GM19324 (cell line): ENCODE results near the gene P3H4.

Experiments
- ATAC-seq: cut with Tn5 transposase; IDR thresholded peaks from one replicate; pipeline ENCODE4 v1.9.1; 2021; ENCODE audit warnings: mild to moderate bottlenecking, moderate library complexity; ENCODE audit not compliant: unreplicated experiment, low FRiP score

Gene P3H4

DNA sequence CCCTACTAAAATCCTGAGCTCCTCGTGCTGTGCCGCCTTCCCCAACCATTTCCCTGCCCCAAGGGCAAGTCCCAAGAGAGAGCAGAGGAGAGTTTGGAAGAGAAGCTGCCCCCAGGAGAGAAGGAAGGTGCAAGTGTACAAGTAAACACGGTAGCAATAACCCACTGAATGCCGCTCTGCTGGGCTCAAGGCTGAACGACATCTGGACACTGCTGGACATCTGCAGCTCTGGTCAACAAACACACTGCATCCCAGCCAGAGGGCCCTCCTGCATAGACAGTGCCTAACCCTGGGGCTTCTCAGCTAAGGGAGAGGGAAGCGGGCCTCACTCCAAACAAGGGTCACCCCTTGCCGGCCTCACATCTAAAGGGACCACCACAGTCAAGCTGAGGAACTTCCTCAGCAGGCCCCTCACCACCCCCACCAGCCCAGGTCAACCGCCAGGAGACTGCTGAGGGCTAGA is 38.0 kb downstream of the P3H4 start:
- no peak for ATAC-seq

DNA sequence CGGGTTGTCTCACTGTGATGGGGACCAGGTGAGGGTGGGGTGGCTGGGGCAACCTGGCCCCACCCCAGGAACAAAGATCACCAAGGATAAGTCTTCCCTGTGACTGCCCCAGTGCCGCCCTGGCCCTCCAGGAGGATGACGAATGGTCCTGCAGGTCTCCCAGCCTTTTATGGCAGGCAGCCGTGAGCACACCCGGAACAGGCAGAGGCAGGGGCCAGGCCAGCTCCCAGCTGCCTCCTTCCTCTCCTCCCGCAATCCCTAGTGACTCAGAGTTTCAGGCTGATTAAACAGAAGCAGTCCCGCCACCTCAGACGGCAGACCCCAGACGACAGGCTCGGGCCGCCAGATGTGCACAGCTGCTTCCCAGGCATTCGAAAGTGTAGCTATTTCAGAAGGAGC is 38.6 kb downstream of the P3H4 start:
- ATAC-seq: no peak

DNA sequence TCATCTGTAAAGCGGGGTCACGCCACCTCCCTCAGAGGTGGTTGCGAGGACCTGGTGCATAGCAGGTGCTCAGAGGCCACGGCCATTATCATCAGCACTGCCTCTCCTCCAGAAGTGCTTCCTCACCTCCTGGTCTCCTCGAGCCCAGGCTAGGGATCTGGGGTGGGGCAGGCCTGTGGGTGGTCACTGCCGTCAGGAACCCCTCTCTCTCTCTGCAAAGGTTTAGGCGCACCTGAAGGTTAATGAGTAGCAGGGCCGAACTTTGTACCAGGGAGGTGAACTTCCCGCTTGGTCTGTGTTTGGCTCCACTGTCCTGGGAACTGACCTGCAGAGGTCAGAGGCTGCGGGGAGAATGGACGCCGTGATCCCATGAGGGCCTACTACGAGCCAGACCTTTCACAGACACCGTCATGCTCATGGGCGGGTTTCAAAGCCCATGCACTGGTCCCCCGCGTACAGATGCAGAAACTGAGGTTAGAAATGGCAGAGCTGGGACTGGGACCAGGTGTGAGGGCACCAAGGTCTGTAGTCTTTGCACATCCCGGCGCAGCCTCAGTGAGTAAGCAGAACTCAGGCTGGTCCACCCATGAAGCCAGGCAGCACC is 39.1 kb downstream of the P3H4 start:
- no peak for ATAC-seq

DNA sequence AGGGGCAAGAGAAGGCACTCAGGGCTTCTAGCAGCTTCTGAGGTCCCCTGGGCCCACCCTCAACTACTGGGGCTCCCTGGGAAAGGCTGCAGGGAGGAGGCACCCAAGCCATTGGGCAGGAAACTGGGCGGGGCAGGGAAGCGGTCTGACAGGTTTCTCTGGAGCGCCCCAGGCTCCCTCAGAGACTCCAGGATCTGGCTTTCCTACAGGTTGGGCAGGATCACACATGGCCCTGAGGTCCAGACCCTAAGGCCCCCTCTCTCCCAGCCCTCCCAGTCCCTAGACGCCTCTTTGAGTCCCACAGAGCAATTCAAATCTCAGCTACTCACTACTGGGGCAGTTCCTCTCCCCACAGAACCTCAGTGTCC is 39.5 kb downstream of the P3H4 start:
- no peak for ATAC-seq

DNA sequence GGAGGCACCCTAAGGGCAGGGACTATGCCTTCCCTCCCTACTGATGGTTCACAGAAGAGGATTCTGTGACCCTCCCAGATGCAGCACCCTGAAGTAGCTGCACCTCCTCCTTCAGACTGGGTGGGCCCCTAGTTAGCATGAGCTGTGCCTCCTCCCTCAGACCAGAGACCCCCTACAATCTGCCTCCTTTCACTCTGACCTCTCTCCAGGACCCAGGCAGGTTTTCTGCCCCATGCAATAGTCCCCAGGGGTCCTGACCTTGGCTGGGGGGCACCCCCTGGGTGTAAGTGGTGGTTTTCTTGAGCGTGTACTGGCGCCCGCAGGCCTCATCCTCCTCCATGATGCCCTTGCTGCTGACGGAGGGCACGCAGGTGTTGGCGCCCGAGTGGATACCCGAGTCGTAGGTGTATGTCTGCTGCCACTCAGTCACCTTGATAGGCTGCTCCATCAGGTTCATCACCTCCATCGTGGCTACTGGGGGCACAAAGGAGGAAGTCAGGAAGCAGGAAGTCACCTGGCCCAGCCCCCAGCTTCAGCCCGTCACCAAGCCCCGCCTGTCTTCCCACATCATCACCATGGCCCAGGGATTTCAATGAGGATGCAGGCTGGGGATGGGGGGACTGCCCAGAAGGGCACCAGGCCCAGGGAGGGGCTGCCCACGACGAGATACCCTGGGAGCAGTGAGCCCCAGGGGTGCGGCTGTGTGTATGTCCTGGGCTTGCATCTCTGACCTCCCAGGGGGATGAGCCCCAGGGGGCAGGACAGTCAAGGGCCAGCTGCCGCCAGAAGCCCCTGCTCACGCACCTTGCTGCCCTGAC is 40.2 kb downstream of the P3H4 start:
- ATAC-seq: no peak

DNA sequence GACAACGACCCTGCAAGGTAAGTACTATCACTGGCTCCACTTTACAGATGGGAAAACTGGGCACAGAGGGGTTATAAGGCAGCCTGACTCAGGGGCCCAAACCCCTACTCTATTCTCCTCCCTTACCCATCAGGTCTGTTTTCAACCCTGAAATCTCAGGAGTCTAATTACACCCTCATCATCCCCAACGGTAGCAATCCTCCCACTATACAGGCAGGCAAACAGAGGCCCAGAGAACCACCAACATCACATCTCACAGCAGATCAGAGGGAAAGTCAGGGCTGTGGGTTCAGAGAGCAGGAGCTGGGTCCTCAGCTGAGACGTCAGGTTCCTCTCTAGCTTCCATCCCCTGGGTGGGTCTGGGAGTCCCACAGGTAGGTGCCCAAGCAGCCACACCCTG is 41.8 kb downstream of the P3H4 start:
- ATAC-seq: no peak

DNA sequence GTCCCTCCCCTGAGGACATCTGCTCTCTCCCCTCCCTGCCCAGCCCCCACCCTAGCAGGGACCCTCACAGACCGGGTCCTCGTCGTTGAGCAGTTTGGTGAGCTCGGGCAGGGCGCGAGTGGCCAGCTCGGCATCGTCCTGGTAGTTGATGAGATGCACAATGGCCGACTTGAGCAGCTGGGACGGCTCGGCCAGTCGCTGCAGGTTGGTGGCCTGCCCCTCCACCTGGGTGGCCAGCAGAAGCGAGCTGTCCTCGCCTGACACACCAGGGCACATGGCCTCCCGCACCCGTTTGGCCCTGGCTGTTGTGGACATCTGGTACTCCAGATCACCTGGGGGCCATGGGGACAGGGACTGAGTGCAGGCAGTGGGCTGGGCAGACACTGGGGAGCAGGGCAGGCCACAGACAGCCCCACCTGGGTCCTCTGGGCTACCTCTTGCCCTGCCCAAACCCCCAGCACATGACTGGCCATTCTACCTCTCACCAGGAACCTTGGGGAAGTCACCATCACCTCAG is 42.3 kb downstream of the P3H4 start:
- no peak for ATAC-seq

DNA sequence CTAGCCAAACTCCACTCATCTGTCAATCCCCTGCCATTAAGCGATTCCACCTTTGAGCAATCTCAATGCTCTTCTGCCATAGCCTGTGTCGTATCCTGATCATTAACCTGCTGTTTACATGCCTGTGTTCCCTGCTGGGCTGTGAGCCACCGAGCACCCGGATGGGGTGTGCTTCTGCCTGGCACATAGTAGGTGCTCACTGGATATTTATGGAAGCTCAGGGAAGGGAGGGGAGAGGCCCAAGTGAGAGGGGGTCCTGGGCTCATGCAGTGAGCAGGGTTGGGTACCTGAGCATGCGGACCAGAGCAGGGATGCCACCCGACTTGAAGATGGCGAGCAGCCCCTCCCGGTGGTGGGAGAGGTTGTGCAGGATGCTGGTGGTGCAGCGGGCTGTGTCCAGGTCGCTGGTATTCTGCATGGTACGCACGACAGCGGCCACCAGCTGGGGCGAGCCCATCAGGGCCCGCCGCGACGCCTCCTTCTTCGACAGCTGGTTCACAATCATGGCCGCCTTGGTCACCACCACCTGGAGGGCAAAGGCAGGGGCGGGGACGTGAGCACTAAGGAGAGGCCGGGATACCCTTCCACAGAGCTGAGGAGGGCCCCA is 43.0 kb downstream of the P3H4 start:
- ATAC-seq: no peak

DNA sequence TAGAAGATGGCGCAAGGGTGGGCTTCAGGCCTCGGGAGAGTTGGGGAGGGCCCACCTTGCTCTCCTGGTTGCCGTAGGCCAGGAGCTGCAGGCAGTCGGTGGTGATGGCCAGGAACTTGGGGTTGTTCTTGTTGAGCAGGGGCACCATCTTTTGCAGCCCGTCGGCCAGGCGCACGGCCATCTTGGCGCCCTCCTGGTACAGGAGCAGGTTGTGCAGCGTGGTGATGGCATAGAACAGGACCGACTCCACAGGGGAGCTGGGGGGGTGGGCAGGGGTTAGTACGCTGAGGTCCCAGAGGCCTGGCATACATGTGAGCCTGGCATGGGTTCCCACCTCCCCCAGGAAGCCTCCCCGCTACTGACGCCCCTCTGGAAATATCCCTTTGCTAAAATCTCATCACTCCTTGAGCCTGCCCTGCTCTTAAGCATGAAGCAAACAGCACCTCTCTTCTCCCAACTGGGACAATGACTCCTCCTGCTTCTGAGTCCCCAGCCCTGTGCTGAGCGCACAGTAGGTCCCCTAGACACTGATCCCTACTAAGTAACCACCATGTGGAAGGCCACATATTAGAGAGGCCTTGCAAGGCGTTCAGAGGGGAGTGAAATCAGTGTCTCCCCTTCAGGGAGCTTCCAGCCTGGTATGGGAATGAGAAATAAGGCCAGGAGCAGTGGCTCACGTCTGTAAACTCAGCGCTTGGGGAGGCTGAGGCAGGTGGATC is 44.3 kb downstream of the P3H4 start:
- no peak for ATAC-seq

DNA sequence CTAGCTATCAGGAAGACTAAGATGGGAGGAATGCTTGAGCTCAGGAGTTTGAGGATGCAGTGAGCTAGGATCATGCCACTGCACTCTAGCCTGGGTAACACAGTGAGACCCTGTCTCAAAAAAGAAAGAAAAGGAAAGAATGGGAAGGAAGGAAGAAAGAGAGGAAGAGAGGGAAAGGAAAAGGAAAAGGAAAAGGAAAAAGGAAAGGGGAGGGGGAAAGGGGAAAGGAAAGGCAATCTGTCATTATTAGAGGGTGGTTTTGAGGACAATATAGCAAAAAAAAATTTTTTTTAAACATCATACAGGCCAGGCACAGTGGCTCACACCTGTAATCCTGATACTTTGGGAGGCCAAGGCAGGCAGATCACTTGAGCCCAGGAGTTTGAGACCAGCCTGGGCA is 45.6 kb downstream of the P3H4 start:
- ATAC-seq: no peak

DNA sequence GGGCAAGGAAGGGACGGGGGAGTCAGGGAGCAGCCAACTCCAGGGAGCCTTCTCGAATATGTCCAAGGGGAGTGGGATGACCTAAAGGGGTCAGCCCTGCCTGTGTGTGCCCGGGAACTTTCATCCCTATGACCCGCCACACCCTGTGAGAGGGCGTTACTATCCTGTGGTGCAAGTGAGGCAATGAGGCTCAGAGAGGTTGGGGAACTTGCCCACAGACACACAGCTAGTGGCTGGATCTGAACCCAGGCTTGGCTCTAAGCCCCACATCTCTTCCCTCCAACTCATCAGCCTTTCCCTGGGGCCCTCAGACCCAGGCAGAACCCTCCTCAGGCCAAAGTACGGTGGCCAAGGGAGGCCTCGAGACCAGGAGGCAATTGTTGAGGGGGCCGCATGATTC is 48.4 kb downstream of the P3H4 start:
- ATAC-seq: no peak

DNA sequence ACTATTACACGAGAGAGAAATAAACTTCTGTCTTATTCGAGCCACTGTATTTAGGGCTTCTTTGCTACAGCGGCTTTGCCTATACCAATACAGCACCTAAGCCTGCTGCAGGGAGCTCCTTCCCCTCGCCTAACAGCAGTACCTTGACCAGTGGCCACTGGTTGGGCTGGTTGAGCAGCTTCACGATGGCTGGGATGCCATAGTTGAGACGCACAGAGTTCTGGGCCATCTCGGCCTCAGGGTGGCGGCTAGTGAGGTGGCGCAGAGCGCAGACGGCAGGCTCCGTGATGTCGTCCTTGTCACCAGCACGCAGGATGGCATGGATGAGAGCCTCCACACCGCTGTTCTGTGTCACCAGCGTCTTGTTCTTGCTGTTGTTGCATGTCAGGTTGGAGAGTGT is 48.9 kb downstream of the P3H4 start:
- no peak for ATAC-seq

DNA sequence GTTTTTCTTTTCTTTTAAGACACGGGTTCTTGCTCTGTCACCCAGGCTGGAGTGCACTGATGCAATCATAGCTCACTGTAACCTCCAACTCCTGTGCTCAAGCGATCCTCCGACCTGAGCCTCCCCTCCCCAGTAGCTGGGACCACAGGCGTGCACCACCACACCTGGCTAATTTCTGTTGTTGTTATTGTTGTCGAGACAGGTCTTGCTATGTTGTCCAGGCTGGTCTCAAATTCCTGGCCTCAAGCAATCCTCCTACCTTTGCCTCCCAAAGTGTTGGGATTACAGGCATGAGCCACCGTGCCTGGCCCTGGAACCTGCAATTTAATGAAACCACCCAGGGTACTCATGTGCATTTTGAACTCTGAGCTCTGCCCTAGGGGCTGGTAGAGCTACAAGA is 49.4 kb downstream of the P3H4 start:
- no peak for ATAC-seq

DNA sequence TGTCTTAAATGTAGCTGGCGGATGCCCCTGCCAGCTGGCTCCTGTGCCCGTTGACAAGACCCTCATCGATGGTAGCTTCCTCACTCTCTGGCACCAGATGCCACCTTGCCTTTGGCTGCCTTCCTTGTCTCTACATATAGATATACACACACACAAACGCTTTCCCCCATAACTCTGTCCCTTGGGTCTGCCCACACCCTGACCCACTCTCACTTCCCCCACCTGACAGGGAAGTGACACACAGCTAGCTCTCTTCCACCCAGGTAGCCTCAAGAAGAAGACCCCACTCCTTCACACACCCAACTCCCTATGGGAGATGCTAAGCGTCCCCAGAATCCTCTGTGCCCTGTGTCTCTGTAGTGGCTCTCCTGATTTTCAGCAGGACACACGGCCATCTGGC is 50.9 kb downstream of the P3H4 start:
- no peak for ATAC-seq

DNA sequence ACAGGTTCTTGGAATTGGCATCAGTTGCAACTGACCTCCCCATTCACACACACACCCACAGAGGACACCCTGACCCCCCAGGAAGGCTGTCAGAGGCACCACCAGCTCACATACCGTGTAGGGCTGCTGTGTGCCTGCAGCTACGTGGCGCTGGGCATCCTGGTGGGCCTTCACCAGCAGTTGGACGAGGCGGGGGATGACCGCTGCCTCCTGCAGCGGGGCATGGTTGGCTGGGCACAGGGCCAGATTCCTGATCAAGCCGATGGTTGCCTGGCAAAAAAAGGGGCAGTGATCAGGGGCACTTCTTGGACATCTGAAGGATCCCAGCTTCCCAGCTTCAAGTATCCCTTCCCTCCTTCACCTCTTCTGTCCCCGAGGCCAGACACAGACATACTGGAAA is 53.1 kb downstream of the P3H4 start:
- ATAC-seq: no peak

DNA sequence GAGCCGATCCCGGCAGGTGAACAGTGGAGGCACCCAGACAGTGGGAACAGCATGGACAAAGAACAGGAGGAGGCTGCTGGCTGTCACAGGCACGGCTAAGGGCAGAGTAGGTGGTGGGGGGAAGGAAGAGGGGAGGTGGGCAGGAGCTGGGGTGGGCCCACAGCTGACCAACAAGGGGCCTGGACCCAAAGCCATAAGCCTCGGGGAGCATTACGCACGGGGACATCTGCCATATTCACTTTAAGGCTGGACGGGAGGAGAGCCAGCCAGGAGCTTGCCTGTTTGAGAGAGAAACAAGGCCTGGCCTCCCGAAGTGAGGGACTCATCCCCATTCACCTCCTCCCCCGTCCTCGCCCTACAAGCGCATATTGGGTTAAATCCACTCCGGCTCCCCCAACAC is 57.7 kb downstream of the P3H4 start:
- ATAC-seq: no peak
